Loucy (cell line): ENCODE results near the gene TBX3.

Source experiments
- H2AFZ ChIP-seq: fragments of 200-600 bp; sonication (generic); 2 replicates; pipeline ENCODE4 v1.6.0; 2016; ENCODE audit warnings: antibody characterized with exemption, mild to moderate bottlenecking, low read length, moderate library complexity
- H3F3A ChIP-seq: fragments of 200-600 bp; 2 replicates; pipeline ENCODE4 v1.6.0; 2016; ENCODE audit warnings: antibody characterized with exemption, low read depth, mild to moderate bottlenecking
- H3K27me3 ChIP-seq: fragments of 200-600 bp; sonication (generic); 2 replicates; pipeline ENCODE4 v1.6.1; 2014; ENCODE audit warnings: low read length, mild to moderate bottlenecking; ENCODE audit not compliant: insufficient read depth, poor library complexity, severe bottlenecking
- H3K36me3 ChIP-seq: fragments of 200-600 bp; sonication (generic); 2 replicates; pipeline ENCODE4 v1.6.1; 2016; ENCODE audit warnings: low read length; ENCODE audit not compliant: insufficient read depth
- H3K4me1 ChIP-seq: fragments of 200-600 bp; sonication (generic); 2 replicates; pipeline ENCODE4 v1.5.1; 2014; ENCODE audit warnings: low read length, mild to moderate bottlenecking; ENCODE audit not compliant: insufficient read depth, poor library complexity, severe bottlenecking
- H3K4me2 ChIP-seq: fragments of 200-600 bp; sonication (generic); 2 replicates; pipeline ENCODE4 v1.6.0; 2014; ENCODE audit warnings: antibody characterized with exemption, low read length, low read depth, mild to moderate bottlenecking; ENCODE audit not compliant: poor library complexity, severe bottlenecking
- H3K4me3 ChIP-seq: fragments of 200-600 bp; sonication (generic); 2 replicates; pipeline ENCODE4 v1.5.1; 2014; ENCODE audit warnings: low read length, mild to moderate bottlenecking, mixed read lengths; ENCODE audit not compliant: poor library complexity, severe bottlenecking
- H3K79me2 ChIP-seq: fragments of 200-600 bp; sonication (generic); 2 replicates; pipeline ENCODE4 v1.6.1; 2014; ENCODE audit warnings: low read length; ENCODE audit not compliant: insufficient read depth
- H3K9ac ChIP-seq: fragments of 200-600 bp; sonication (generic); 2 replicates; pipeline ENCODE4 v1.6.0; 2014; ENCODE audit warnings: mild to moderate bottlenecking, low read depth, low read length, moderate library complexity; ENCODE audit not compliant: poor library complexity, severe bottlenecking
- H3K9me2 ChIP-seq: fragments of 200-600 bp; sonication (generic); replicated peaks from 2 replicates; pipeline ENCODE4 v1.6.1; 2016; ENCODE audit warnings: low read depth, low read length, mixed read lengths
- H3K9me3 ChIP-seq: fragments of 200-600 bp; sonication (generic); 2 replicates; pipeline ENCODE4 v1.6.1; 2014; ENCODE audit warnings: mild to moderate bottlenecking, antibody characterized with exemption, low read length, low read depth; ENCODE audit not compliant: insufficient read depth
- H4K20me1 ChIP-seq: fragments of 200-600 bp; sonication (generic); 2 replicates; pipeline ENCODE4 v1.6.0; 2014; ENCODE audit warnings: antibody characterized with exemption, low read length, mild to moderate bottlenecking; ENCODE audit not compliant: insufficient read depth, poor library complexity, severe bottlenecking
- CTCF ChIP-seq: fragments of 200-600 bp; sonication (generic); conservative IDR thresholded peaks from 2 replicates; pipeline ENCODE4 v1.5.1; 2014; ENCODE audit warnings: mild to moderate bottlenecking, antibody characterized with exemption, low read length
- EZH2phosphoT487 ChIP-seq: fragments of 200-600 bp; IDR thresholded peaks from 2 replicates; pipeline ENCODE4 v1.6.1; 2018; ENCODE audit warnings: antibody characterized with exemption, mild to moderate bottlenecking, moderate library complexity, borderline replicate concordance

The TBX3 gene

GRCh38 chr12:114667669-114668150, 16.3 kb downstream of the TBX3 start:
- TF ChIP-seq EZH2phosphoT487 (no peak), CTCF (no peak)
- H3K9ac ChIP-seq, result no peak overlapping the region
- no peak overlapping the region for H2AFZ ChIP-seq
- no peaks in the 10 kb centered on the region for H3K4me1 ChIP-seq
- H3K9me3 ChIP-seq, result no peaks in the 10 kb centered on the region
- no peaks in the 10 kb centered on the region for H3K79me2 ChIP-seq
- H3K36me3 ChIP-seq, result no peaks in the 10 kb centered on the region
- no peaks in the 10 kb centered on the region for H3K9me2 ChIP-seq
- H3K4me3 ChIP-seq, result no peak overlapping the region
- no peaks in the 10 kb centered on the region for H3F3A ChIP-seq
- H3K4me2 ChIP-seq, result no peak overlapping the region
- no peaks in the 10 kb centered on the region for H4K20me1 ChIP-seq
- no peaks in the 10 kb centered on the region for H3K27me3 ChIP-seq

GRCh38 chr12:114666746-114667668, 17.0 kb downstream of the TBX3 start:
- Histone ChIP-seq H3K27me3 (no peaks in the 10 kb centered on the region), H3K4me3 (no peak overlapping the region), H3K36me3 (no peaks in the 10 kb centered on the region), H3K4me2 (no peak overlapping the region), H2AFZ (no peak overlapping the region), H3K4me1 (no peaks in the 10 kb centered on the region), H3K9me3 (no peaks in the 10 kb centered on the region), H3F3A (no peaks in the 10 kb centered on the region), H3K9me2 (no peaks in the 10 kb centered on the region), H4K20me1 (no peaks in the 10 kb centered on the region), H3K79me2 (no peaks in the 10 kb centered on the region), H3K9ac (no peak overlapping the region)
- TF ChIP-seq EZH2phosphoT487, result no peak
- TF ChIP-seq CTCF, result no peak

DNA sequence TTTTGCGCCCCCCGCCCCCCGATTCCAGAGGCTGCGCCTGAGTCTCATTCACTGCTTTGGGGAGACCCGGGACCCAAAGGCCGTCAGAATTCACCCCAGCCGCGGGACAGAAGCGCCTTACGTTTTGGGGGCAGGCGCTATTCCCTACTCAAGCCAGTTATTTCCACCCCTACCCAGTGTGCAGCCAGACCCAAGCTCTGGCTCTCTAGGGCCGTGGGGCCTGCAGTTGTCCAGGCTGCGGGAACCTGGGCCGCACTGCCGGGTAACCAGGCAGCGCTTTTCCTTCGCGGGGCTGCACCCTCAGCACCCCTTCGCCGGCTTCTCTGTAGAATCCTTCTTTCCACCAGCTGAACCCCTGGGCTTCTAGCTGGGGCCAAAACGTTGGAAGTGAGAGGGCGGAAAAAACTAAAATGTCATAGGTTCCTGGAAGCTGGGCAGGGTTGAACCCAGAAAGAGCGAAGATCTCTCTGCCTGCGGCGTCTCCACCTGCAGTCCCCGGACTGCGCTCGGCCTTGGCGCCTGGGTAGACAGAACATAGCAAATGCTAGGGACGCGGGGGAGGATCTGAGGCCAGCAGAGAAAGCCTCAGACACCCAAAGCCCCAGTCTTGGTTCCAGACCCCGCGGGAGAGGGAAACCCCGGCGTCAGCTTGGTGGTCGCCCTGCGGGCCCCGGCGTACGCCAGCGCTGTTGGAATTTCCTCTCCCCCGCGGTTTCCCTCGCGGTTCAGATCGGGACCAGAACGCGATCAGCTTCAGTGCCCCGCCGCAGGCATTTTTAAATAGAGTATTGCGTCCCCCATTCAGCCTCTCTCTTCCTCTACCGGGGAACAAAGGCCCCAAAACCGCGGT, 18.3 kb downstream of the TBX3 start:
- H3K4me2 ChIP-seq, result no peak overlapping the region

More for the DNA sequence above, 18.3 kb downstream of the TBX3 start:
- H3K9me3 ChIP-seq, result no peaks in the 10 kb centered on the region
- no peaks in the 10 kb centered on the region for H3K27me3 ChIP-seq
- H2AFZ ChIP-seq, result no peak overlapping the region
- no peak overlapping the region for H3K4me3 ChIP-seq
- no peaks in the 10 kb centered on the region for H4K20me1 ChIP-seq
- no peak for TF ChIP-seq EZH2phosphoT487
- no peak for TF ChIP-seq CTCF
- no peaks in the 10 kb centered on the region for H3K36me3 ChIP-seq
- no peaks in the 10 kb centered on the region for H3F3A ChIP-seq
- no peaks in the 10 kb centered on the region for H3K9me2 ChIP-seq
- H3K9ac ChIP-seq, result no peak overlapping the region
- no peaks in the 10 kb centered on the region for H3K4me1 ChIP-seq
- H3K79me2 ChIP-seq, result no peaks in the 10 kb centered on the region
